ENCODE measurements around the gene SLC12A7.
"Not testable (repeated sequence)": the region's sequence is repeated elsewhere in the genome, so short reads cannot be mapped to it uniquely, and the experiment has no call there.

Gene SLC12A7

GRCh38 chr5:1109542-1110306 is 2.1 kb downstream of the SLC12A7 start:
- DNase-seq, result no peak
- no peak for ATAC-seq

GRCh38 chr5:1108865-1109174 is 3.0 kb downstream of the SLC12A7 start:
- ATAC-seq (no peak), DNase-seq (no peak)

- no peak for ATAC-seq
- no peak for DNase-seq
These were observed 3.6 kb downstream of the SLC12A7 start for GRCh38 chr5:1108023-1108864.

GRCh38 chr5:1107167-1108022 is 4.5 kb downstream of the SLC12A7 start:
- ATAC-seq (no peak), DNase-seq (no peak)

- DNase-seq, result no peak
- ATAC-seq, result peak; percentile 55
These were observed 5.3 kb downstream of the SLC12A7 start for GRCh38 chr5:1106385-1107166.

GRCh38 chr5:1105350-1106265 is 6.3 kb downstream of the SLC12A7 start:
- peak; percentile 52 for ATAC-seq
- peak; percentile 62 for DNase-seq

GRCh38 chr5:1104327-1105006 is 7.4 kb downstream of the SLC12A7 start:
- no peak for ATAC-seq

GRCh38 chr5:1103505-1104326 is 8.1 kb downstream of the SLC12A7 start:
- no peak for DNase-seq
- no peak for ATAC-seq

More at GRCh38 chr5:1104327-1105006, 7.4 kb downstream of the SLC12A7 start:
- no peak for DNase-seq

GRCh38 chr5:1103093-1103492 is 8.8 kb downstream of the SLC12A7 start:
- ATAC-seq, result no peak
- DNase-seq, result no peak

- ATAC-seq (no peak), DNase-seq (no peak)
These were observed 9.7 kb downstream of the SLC12A7 start for GRCh38 chr5:1101961-1102713.

- no peak for ATAC-seq
- DNase-seq, result no peak
These were observed 10.9 kb downstream of the SLC12A7 start for GRCh38 chr5:1100664-1101574.

GRCh38 chr5:1099926-1100663 is 11.8 kb downstream of the SLC12A7 start:
- no peak for DNase-seq
- no peak for ATAC-seq

- no peak for DNase-seq
- no peak for ATAC-seq
These were observed 12.8 kb downstream of the SLC12A7 start for GRCh38 chr5:1098986-1099597.

GRCh38 chr5:1097988-1098385 is 13.9 kb downstream of the SLC12A7 start:
- DNase-seq, ATAC-seq: not testable (repeated sequence)

- ATAC-seq (no peak), DNase-seq (no peak)
These were observed 14.4 kb downstream of the SLC12A7 start for GRCh38 chr5:1097381-1097987.

GRCh38 chr5:1096838-1097237 is 15.0 kb downstream of the SLC12A7 start:
- ATAC-seq (no peak), DNase-seq (no peak)

Measured in stimulated activated naive CD8-positive, alpha-beta T cell treated with anti-CD3 and anti-CD28 coated beads, Interleukin-15, Interleukin-2, amounts not matched to agents 100 U/mL and 50 U/mL, for 24 hours (primary cell).